ENCODE measurements around the gene TRIM17. TPM values are rescaled to one million over a fixed set of nuclear protein-coding genes. Genes with fewer than 3 reads are reported as not detected.
A peak's percentile ranks its signal among the peaks of the same experiment; 100 is the strongest.

Gene TRIM17
- total and polyA plus RNA-seq, 2 of the 13 experiments (the other 11 are each of a cell fraction or from before 2014, with no cell fraction given) = 0.32 to 0.64 TPM

DNA sequence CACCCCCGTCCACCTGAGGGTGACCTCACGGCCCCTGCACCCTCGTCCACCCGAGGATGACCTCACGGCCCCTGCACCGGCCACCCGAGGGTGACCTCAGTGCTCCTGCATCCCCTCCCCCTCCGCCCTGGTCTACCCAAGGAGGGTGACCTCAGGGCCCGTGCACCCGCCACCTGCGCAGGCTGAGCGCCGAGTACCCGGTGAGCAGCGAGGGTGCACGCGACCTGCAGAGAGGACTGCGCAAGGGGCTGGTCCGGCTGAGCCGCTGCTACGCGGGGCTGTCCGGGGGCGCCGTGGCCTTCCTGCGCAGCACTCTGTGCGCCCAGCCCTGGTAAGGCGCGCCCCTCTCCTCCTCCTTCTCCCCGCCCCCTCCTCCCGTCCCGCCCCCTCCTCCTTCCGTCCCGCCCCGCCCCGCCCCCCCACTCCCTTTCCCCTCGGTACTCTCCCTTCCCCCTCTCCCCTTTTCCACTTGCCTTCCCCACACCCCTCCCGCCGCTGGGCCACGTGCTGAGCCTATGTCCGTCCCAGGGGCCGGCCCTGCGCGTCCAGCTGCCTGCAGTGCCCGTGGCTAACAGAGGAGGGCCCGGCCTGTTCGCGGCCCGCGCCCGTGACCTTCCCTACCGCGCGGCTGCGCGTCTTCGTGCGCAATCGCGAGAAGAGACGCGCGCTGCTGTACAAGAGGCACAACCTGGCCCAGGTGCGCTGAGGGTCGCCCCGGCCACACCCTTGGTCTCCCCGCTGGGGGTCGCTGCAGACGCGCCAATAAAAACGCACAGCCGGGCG lies 38.4 kb downstream of the TRIM17 start:
- Histone ChIP-seq H3K4me1 (ENCODE audit: insufficient read depth, low read length) (no peaks in the 10 kb centered on the region), H3K27ac (ENCODE audit: extremely low read length, insufficient read depth, low read length) (no peak overlapping the region), H2AFZ (ENCODE audit: low read length) (no peak overlapping the region), H3K4me2 (ENCODE audit: low read depth, low read length) (no peak overlapping the region), H3K4me3 (replicated peaks in 1 of 3; ENCODE audit: insufficient read depth in 1 of 3, low read depth in 2 of 3, low read length in 3 of 3) (no peak overlapping the region), H3K27me3 (ENCODE audit: control insufficient read depth in 1 of 2, insufficient read depth in 2 of 2, low read length in 2 of 2) (no peaks in the 10 kb centered on the region; a peak in 1 of 5 replicates), H3K9me3 (ENCODE audit: low read length) (no peaks in the 10 kb centered on the region), H4K20me1 (ENCODE audit: insufficient read depth, low read length) (no peaks in the 10 kb centered on the region), H3K9ac (ENCODE audit: insufficient read depth, low read depth, low read length) (no peak overlapping the region), H3K36me3 (replicated peaks in 1 of 2; ENCODE audit: control insufficient read depth in 1 of 2, insufficient read depth in 2 of 2, low read length in 2 of 2) (no peaks in the 10 kb centered on the region), H3K79me2 (ENCODE audit: insufficient read depth, low read length) (no peaks in the 10 kb centered on the region)
- in situ Hi-C loops (cut with HindIII; ENCODE audit: extremely low pct_ligation_motif_present, low pct_unique_long_range_greater_than_20kb) = no loop called here
- BruUV-seq (replicated peaks) = no TSS peak
- WGBS (ENCODE audit: low lambda C conversion rate) = 80% methylated on average over 63 of the region's 73 CpGs
- no peak for FAIRE-seq
- CTCF ChIA-PET (ENCODE audit: low intra/inter-chr PET ratio, low total read pairs) = no interaction called here
- DNase-seq (ENCODE audit: low spot score) = no peak
- 0 out of 2 replicates have a peak, but pooled peaks have one; percentile 12 for TF ChIP-seq CREB1 (IDR thresholded peaks at IDR 0.05)
- no peak for TF ChIP-seq CREB1 (CRISPR knock-in tag; IDR thresholded peaks at IDR 0.05)
- no peak for TF ChIP-seq MEIS2 (CRISPR knock-in tag; IDR thresholded peaks at IDR 0.05)
- TF ChIP-seq HNRNPK (IDR thresholded peaks at IDR 0.05; ENCODE audit: low read depth, low read length, poor library complexity, severe bottlenecking) = peak; percentile 28
- TF ChIP-seq, protein P1, sequence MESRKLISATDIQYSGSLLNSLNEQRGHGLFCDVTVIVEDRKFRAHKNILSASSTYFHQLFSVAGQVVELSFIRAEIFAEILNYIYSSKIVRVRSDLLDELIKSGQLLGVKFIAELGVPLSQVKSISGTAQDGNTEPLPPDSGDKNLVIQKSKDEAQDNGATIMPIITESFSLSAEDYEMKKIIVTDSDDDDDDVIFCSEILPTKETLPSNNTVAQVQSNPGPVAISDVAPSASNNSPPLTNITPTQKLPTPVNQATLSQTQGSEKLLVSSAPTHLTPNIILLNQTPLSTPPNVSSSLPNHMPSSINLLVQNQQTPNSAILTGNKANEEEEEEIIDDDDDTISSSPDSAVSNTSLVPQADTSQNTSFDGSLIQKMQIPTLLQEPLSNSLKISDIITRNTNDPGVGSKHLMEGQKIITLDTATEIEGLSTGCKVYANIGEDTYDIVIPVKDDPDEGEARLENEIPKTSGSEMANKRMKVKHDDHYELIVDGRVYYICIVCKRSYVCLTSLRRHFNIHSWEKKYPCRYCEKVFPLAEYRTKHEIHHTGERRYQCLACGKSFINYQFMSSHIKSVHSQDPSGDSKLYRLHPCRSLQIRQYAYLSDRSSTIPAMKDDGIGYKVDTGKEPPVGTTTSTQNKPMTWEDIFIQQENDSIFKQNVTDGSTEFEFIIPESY (CRISPR knock-in tag; IDR thresholded peaks at IDR 0.05) = 0 out of 2 replicates have a peak, but pooled peaks have one; percentile 34
- 0 out of 2 replicates have a peak, but pooled peaks have one; percentile 17 for TF ChIP-seq STAG1 (CRISPR knock-in tag; IDR thresholded peaks at IDR 0.05)
- intact Hi-C loops (cut with micrococcal nuclease; ENCODE audit: unreplicated experiment) = no loop called here
- POLR2A ChIA-PET = no interaction called here
- no peak for ATAC-seq
